ENCODE results near the gene UCHL3.
A peak's percentile ranks its signal among the peaks of the same experiment; 100 is the strongest.

UCHL3 gene

GRCh38 chr13:75618308-75618707 is 68.7 kb downstream of the UCHL3 start:
- no CpG with 5 or more reads among the region's 1 CpG for WGBS (ENCODE audit: extremely low coverage, insufficient coverage, low lambda C conversion rate)

DNA sequence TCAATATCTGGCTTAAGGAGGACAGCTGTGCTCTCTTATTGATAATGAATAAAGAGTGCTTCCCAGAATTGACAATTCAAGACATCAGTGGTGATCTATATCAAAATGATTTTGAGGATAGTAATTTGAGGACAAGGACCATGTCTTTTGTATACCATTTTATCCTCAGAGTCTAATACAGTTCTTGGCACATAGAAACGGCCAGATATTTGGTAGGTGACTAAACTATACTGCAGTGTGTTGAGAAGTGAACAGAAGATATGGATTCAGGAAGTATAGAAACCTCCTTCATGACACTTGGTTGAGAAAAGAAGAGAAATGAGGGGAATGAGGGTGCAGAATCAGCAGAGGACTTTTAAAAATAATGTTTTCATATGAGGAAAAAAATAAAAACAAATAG is 70.4 kb downstream of the UCHL3 start:
- no peaks in the 10 kb centered on the region for H3K27me3 ChIP-seq (ENCODE audit: insufficient read depth, low read length, poor library complexity)
- no peak overlapping the region for H4K8ac ChIP-seq (ENCODE audit: low read depth, low read length)
- no peak overlapping the region for H2AK5ac ChIP-seq (ENCODE audit: low read length)
- WGBS (ENCODE audit: extremely low coverage, insufficient coverage, low lambda C conversion rate) = no CpG with 5 or more reads among the region's 1 CpG
- H3K79me1 ChIP-seq (ENCODE audit: low read length) = no peaks in the 10 kb centered on the region
- no peak overlapping the region for H3K4me3 ChIP-seq (ENCODE audit: low read length)
- no peak overlapping the region for H3K4me2 ChIP-seq (ENCODE audit: low read length)
- no peak overlapping the region for H2BK120ac ChIP-seq (ENCODE audit: low read depth, low read length)
- no peak overlapping the region for H2BK5ac ChIP-seq (ENCODE audit: low read length)
- no peak overlapping the region for H3K27ac ChIP-seq (ENCODE audit: low read depth, low read length)
- no peak overlapping the region for H3K18ac ChIP-seq (ENCODE audit: low read length)
- H3K56ac ChIP-seq (ENCODE audit: low read length) = no peak overlapping the region
- H3K4ac ChIP-seq (ENCODE audit: low read depth, low read length) = no peak overlapping the region
- H3K36me3 ChIP-seq (ENCODE audit: control insufficient read depth, insufficient read depth, low read length) = no peaks in the 10 kb centered on the region
- no peak overlapping the region for H3K9ac ChIP-seq (ENCODE audit: low read length)
- H2BK15ac ChIP-seq (replicated peaks; ENCODE audit: low read depth) = no peak overlapping the region
- no peak for DNase-seq
- H3K79me2 ChIP-seq (ENCODE audit: control insufficient read depth, insufficient read depth, low read length) = no peaks in the 10 kb centered on the region
- H3K4me1 ChIP-seq (ENCODE audit: control insufficient read depth, low read depth, low read length) = no peaks in the 10 kb centered on the region
- H4K5ac ChIP-seq (ENCODE audit: low read length) = no peak overlapping the region
- H3K23ac ChIP-seq (ENCODE audit: low read length) = no peak overlapping the region

More at GRCh38 chr13:75618308-75618707, 68.7 kb downstream of the UCHL3 start:
- no peak overlapping the region for H3K56ac ChIP-seq (ENCODE audit: low read length)
- H3K79me1 ChIP-seq (ENCODE audit: low read length) = no peaks in the 10 kb centered on the region
- H2BK5ac ChIP-seq (ENCODE audit: low read length) = no peak overlapping the region
- H3K4me2 ChIP-seq (ENCODE audit: low read length) = no peak overlapping the region
- no peaks in the 10 kb centered on the region for H3K79me2 ChIP-seq (ENCODE audit: control insufficient read depth, insufficient read depth, low read length)
- no peak overlapping the region for H4K8ac ChIP-seq (ENCODE audit: low read depth, low read length)
- H3K36me3 ChIP-seq (ENCODE audit: control insufficient read depth, insufficient read depth, low read length) = no peaks in the 10 kb centered on the region
- H3K9ac ChIP-seq (ENCODE audit: low read length) = no peak overlapping the region
- H3K27me3 ChIP-seq (ENCODE audit: insufficient read depth, low read length, poor library complexity) = no peaks in the 10 kb centered on the region
- no peak for DNase-seq
- no peak overlapping the region for H3K27ac ChIP-seq (ENCODE audit: low read depth, low read length)
- no peak overlapping the region for H3K23ac ChIP-seq (ENCODE audit: low read length)
- H2AK5ac ChIP-seq (ENCODE audit: low read length) = no peak overlapping the region
- H3K4ac ChIP-seq (ENCODE audit: low read depth, low read length) = no peak overlapping the region
- H3K4me1 ChIP-seq (ENCODE audit: control insufficient read depth, low read depth, low read length) = no peaks in the 10 kb centered on the region
- no peak overlapping the region for H3K18ac ChIP-seq (ENCODE audit: low read length)
- no peak overlapping the region for H4K5ac ChIP-seq (ENCODE audit: low read length)
- no peak overlapping the region for H3K4me3 ChIP-seq (ENCODE audit: low read length)
- H2BK15ac ChIP-seq (replicated peaks; ENCODE audit: low read depth) = no peak overlapping the region
- no peak overlapping the region for H2BK120ac ChIP-seq (ENCODE audit: low read depth, low read length)

DNA sequence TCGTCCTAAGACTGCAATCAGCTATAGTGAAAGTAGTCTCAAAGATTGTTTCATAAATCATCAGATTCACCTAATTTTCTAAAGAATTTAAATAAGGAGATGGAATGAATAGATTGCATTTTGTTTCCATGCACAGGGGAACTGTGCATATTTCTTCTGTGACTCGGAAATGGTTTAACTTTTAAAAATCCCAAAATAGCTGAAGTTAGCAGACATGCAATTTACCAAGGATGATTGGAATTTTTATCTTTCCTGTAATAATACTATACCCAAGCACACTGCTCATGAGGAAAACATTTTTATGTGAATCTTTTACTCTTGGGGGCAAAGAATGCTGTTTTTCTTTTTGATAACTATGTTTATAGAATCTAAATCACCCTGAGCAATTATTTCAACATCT is 71.6 kb downstream of the UCHL3 start:
- no peaks in the 10 kb centered on the region for H3K79me2 ChIP-seq (ENCODE audit: control insufficient read depth, insufficient read depth, low read length)
- no peak overlapping the region for H3K23ac ChIP-seq (ENCODE audit: low read length)
- H3K36me3 ChIP-seq (ENCODE audit: control insufficient read depth, insufficient read depth, low read length) = no peaks in the 10 kb centered on the region
- no peak overlapping the region for H3K9ac ChIP-seq (ENCODE audit: low read length)
- no CpG with 5 or more reads among the region's 2 CpGs for WGBS (ENCODE audit: extremely low coverage, insufficient coverage, low lambda C conversion rate)
- H3K27ac ChIP-seq (ENCODE audit: low read depth, low read length) = no peak overlapping the region
- no peak overlapping the region for H2BK5ac ChIP-seq (ENCODE audit: low read length)
- no peaks in the 10 kb centered on the region for H3K27me3 ChIP-seq (ENCODE audit: insufficient read depth, low read length, poor library complexity)
- DNase-seq = no peak
- H3K4me1 ChIP-seq (ENCODE audit: control insufficient read depth, low read depth, low read length) = no peaks in the 10 kb centered on the region
- no peak overlapping the region for H4K5ac ChIP-seq (ENCODE audit: low read length)
- no peak overlapping the region for H3K56ac ChIP-seq (ENCODE audit: low read length)
- no peak overlapping the region for H2BK120ac ChIP-seq (ENCODE audit: low read depth, low read length)
- no peaks in the 10 kb centered on the region for H3K79me1 ChIP-seq (ENCODE audit: low read length)
- no peak overlapping the region for H3K4me2 ChIP-seq (ENCODE audit: low read length)
- no peak overlapping the region for H3K4ac ChIP-seq (ENCODE audit: low read depth, low read length)
- no peak overlapping the region for H2AK5ac ChIP-seq (ENCODE audit: low read length)
- no peak overlapping the region for H3K4me3 ChIP-seq (ENCODE audit: low read length)
- no peak overlapping the region for H3K18ac ChIP-seq (ENCODE audit: low read length)
- H2BK15ac ChIP-seq (replicated peaks; ENCODE audit: low read depth) = no peak overlapping the region
- H4K8ac ChIP-seq (ENCODE audit: low read depth, low read length) = no peak overlapping the region

DNA sequence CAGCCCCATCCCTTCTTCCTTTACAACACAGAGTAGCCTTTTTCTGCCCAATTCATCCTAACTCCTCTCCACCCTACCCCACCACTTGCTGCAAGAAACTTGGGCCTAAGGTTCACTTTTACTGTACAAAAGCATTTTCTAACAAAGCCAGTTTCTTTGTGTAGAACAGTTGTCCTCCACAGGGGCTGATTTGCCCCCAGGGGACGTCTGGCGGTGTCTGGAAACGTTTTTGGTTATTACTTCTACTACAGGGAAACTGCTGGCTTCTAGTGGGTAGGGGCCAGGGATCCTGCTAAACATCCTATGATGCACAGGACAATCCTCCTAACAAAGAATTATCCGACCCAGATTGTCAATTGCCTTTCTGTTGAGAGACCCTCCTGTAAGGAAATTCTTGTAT is 79.2 kb downstream of the UCHL3 start:
- no peak overlapping the region for H2AK5ac ChIP-seq (ENCODE audit: low read length)
- no peaks in the 10 kb centered on the region for H3K79me1 ChIP-seq (ENCODE audit: low read length)
- H3K4me3 ChIP-seq (ENCODE audit: low read length) = no peak overlapping the region
- H3K18ac ChIP-seq (ENCODE audit: low read length) = no peak overlapping the region
- no peaks in the 10 kb centered on the region for H3K27me3 ChIP-seq (ENCODE audit: insufficient read depth, low read length, poor library complexity)
- H4K5ac ChIP-seq (ENCODE audit: low read length) = no peak overlapping the region
- H2BK120ac ChIP-seq (ENCODE audit: low read depth, low read length) = no peak overlapping the region
- H2BK15ac ChIP-seq (replicated peaks; ENCODE audit: low read depth) = no peak overlapping the region
- H3K4me2 ChIP-seq (ENCODE audit: low read length) = no peak overlapping the region
- peak; percentile 10 for DNase-seq
- peaks cover 2% of the 10 kb centered on the region for H3K4me1 ChIP-seq (ENCODE audit: control insufficient read depth, low read depth, low read length)
- H3K56ac ChIP-seq (ENCODE audit: low read length) = no peak overlapping the region
- H2BK5ac ChIP-seq (ENCODE audit: low read length) = no peak overlapping the region
- no peaks in the 10 kb centered on the region for H3K79me2 ChIP-seq (ENCODE audit: control insufficient read depth, insufficient read depth, low read length)
- no peak overlapping the region for H3K27ac ChIP-seq (ENCODE audit: low read depth, low read length)
- H3K23ac ChIP-seq (ENCODE audit: low read length) = no peak overlapping the region
- WGBS (ENCODE audit: extremely low coverage, insufficient coverage, low lambda C conversion rate) = no CpG with 5 or more reads among the region's 4 CpGs
- H3K4ac ChIP-seq (ENCODE audit: low read depth, low read length) = no peak overlapping the region
- no peak overlapping the region for H3K9ac ChIP-seq (ENCODE audit: low read length)
- H4K8ac ChIP-seq (ENCODE audit: low read depth, low read length) = no peak overlapping the region
- H3K36me3 ChIP-seq (ENCODE audit: control insufficient read depth, insufficient read depth, low read length) = no peaks in the 10 kb centered on the region

GRCh38 chr13:75633285-75633684 is 83.7 kb downstream of the UCHL3 start:
- Histone ChIP-seq H3K27ac (ENCODE audit: low read depth, low read length) (no peak overlapping the region), H3K23ac (ENCODE audit: low read length) (no peak overlapping the region), H3K4me2 (ENCODE audit: low read length) (no peak overlapping the region), H3K79me2 (ENCODE audit: control insufficient read depth, insufficient read depth, low read length) (no peaks in the 10 kb centered on the region), H2AK5ac (ENCODE audit: low read length) (no peak overlapping the region), H3K4me1 (ENCODE audit: control insufficient read depth, low read depth, low read length) (peaks cover 4% of the 10 kb centered on the region), H4K5ac (ENCODE audit: low read length) (no peak overlapping the region), H4K8ac (ENCODE audit: low read depth, low read length) (no peak overlapping the region), H3K27me3 (ENCODE audit: insufficient read depth, low read length, poor library complexity) (no peaks in the 10 kb centered on the region), H3K36me3 (ENCODE audit: control insufficient read depth, insufficient read depth, low read length) (no peaks in the 10 kb centered on the region), H3K79me1 (ENCODE audit: low read length) (no peaks in the 10 kb centered on the region), H3K9ac (ENCODE audit: low read length) (no peak overlapping the region), H2BK120ac (ENCODE audit: low read depth, low read length) (no peak overlapping the region), H3K4me3 (ENCODE audit: low read length) (no peak overlapping the region), H3K56ac (ENCODE audit: low read length) (no peak overlapping the region), H2BK5ac (ENCODE audit: low read length) (no peak overlapping the region), H2BK15ac (replicated peaks; ENCODE audit: low read depth) (no peak overlapping the region), H3K4ac (ENCODE audit: low read depth, low read length) (no peak overlapping the region), H3K18ac (ENCODE audit: low read length) (no peak overlapping the region)
- no CpG with 5 or more reads among the region's 2 CpGs for WGBS (ENCODE audit: extremely low coverage, insufficient coverage, low lambda C conversion rate)
- DNase-seq = no peak

DNA sequence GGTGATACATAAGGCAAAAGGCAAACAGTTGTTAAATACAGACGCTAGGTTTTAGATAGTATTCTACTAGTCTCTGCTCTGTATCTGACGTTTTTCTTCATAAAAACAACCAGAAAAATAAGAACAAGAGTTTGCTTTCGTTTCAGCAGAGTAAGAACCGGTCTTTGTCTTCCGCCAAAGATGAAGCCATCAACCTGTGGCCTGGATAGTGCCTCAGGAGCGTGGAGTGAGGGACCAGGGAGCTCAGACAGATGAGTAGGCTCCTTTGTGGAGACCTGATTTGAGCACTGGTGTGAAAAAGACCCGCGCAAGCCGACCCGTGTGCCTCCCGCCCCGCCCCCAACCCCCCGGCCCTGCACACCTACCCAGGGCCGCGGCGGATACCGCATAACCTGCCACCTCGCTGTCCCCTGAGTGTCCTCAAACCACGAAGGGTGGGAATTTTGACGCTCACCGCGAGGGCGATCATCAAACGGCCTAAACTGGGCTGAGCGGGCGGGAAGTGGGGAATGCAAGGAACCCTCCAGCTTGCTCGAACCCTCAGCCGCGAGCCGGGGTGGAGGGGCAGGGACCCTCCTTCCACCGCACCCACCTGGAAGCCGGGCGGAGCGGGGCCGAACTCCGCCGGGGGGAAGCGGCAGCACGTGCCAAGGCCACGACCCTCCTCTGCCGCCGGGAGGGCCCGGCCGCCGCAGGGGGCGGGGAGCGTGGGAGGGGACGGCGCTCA is 85.7 kb downstream of the UCHL3 start:
- no peaks in the 10 kb centered on the region for H3K79me1 ChIP-seq (ENCODE audit: low read length)
- no peak overlapping the region for H3K23ac ChIP-seq (ENCODE audit: low read length)
- no peaks in the 10 kb centered on the region for H3K36me3 ChIP-seq (ENCODE audit: control insufficient read depth, insufficient read depth, low read length)
- H3K4ac ChIP-seq (ENCODE audit: low read depth, low read length) = peak overlapping the region; percentile 17
- H2BK120ac ChIP-seq (ENCODE audit: low read depth, low read length) = no peak overlapping the region
- no peak overlapping the region for H2BK5ac ChIP-seq (ENCODE audit: low read length)
- H3K4me2 ChIP-seq (ENCODE audit: low read length) = peak overlapping the region; percentile 26
- H3K9ac ChIP-seq (ENCODE audit: low read length) = peak overlapping the region; percentile 46
- WGBS (ENCODE audit: extremely low coverage, insufficient coverage, low lambda C conversion rate) = no CpG with 5 or more reads among the region's 49 CpGs
- H3K27ac ChIP-seq (ENCODE audit: low read depth, low read length) = peak overlapping the region; percentile 52
- no peak overlapping the region for H4K5ac ChIP-seq (ENCODE audit: low read length)
- no peaks in the 10 kb centered on the region for H3K79me2 ChIP-seq (ENCODE audit: control insufficient read depth, insufficient read depth, low read length)
- H2BK15ac ChIP-seq (replicated peaks; ENCODE audit: low read depth) = no peak overlapping the region
- no peak overlapping the region for H3K4me3 ChIP-seq (ENCODE audit: low read length)
- H3K18ac ChIP-seq (ENCODE audit: low read length) = peak overlapping the region; percentile 12
- peak overlapping the region; percentile 81 for H3K56ac ChIP-seq (ENCODE audit: low read length)
- no peaks in the 10 kb centered on the region for H3K27me3 ChIP-seq (ENCODE audit: insufficient read depth, low read length, poor library complexity)
- DNase-seq = peak; percentile 56
- H3K4me1 ChIP-seq (ENCODE audit: control insufficient read depth, low read depth, low read length) = peaks cover 2% of the 10 kb centered on the region
- H4K8ac ChIP-seq (ENCODE audit: low read depth, low read length) = no peak overlapping the region
- no peak overlapping the region for H2AK5ac ChIP-seq (ENCODE audit: low read length)

All from mesendoderm (in vitro differentiated cells).